ENCODE measurements around the gene HOXA3. TPM values are rescaled to one million over a fixed set of nuclear protein-coding genes. Genes with fewer than 3 reads are reported as not detected.

The HOXA3 gene
- total and polyA plus RNA-seq, 2 of the 13 experiments (the other 11 are each of a cell fraction or from before 2014, with no cell fraction given): 2.9 to 4.6 TPM

DNA sequence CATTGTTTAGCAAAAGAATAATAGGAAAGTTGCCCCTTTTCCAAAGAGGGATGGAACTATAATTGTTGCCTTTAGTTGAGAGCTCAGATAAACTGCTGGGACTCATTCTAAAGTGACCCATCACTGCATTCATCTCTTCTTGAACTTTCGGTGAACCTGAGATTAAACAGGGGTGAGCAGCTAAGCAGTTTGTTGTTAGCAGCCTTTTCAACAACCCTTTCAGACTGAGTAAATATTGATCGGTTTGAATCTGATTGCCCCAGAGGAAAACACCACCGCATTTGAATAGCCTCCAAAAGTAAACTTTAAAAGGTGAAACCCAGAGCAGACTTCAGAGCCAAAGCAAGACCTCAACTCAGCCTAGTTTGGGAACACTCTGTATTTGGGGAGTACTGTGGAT lies 61.3 kb downstream of the HOXA3 start (continued):
- TF ChIP-seq, protein P1, sequence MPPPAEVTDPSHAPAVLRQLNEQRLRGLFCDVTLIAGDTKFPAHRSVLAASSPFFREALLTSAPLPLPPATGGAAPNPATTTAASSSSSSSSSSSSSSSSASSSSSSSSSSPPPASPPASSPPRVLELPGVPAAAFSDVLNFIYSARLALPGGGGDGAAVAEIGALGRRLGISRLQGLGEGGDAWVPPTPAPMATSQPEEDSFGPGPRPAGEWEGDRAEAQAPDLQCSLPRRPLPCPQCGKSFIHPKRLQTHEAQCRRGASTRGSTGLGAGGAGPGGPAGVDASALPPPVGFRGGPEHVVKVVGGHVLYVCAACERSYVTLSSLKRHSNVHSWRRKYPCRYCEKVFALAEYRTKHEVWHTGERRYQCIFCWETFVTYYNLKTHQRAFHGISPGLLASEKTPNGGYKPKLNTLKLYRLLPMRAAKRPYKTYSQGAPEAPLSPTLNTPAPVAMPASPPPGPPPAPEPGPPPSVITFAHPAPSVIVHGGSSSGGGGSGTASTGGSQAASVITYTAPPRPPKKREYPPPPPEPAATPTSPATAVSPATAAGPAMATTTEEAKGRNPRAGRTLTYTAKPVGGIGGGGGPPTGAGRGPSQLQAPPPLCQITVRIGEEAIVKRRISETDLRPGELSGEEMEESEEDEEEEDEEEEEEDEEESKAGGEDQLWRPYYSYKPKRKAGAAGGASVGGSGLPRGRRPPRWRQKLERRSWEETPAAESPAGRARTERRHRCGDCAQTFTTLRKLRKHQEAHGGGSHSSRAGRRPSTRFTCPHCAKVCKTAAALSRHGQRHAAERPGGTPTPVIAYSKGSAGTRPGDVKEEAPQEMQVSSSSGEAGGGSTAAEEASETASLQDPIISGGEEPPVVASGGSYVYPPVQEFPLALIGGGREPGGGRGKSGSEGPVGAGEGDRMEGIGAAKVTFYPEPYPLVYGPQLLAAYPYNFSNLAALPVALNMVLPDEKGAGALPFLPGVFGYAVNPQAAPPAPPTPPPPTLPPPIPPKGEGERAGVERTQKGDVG (CRISPR knock-in tag; IDR thresholded peaks at IDR 0.05; ENCODE audit: borderline replicate concordance): no peak
- TF ChIP-seq ZNF546 (CRISPR knock-in tag; conservative IDR thresholded peaks at IDR 0.05) (no peak), ZNF441 (CRISPR knock-in tag; IDR thresholded peaks at IDR 0.05; ENCODE audit: borderline replicate concordance) (no peak), HDAC6 (IDR thresholded peaks at IDR 0.05; ENCODE audit: low read depth, low read length) (no peak), HCFC1 (IDR thresholded peaks at IDR 0.05; ENCODE audit: low read depth, low read length) (no peak), REPIN1 (CRISPR knock-in tag; IDR thresholded peaks at IDR 0.05; ENCODE audit: borderline replicate concordance, low read depth) (no peak), RBM39 (IDR thresholded peaks at IDR 0.05; ENCODE audit: low read depth, low read length, poor library complexity, severe bottlenecking) (no peak), ZFP37 (CRISPR knock-in tag; IDR thresholded peaks at IDR 0.05; ENCODE audit: borderline replicate concordance) (no peak), ELF1 (CRISPR knock-in tag; IDR thresholded peaks at IDR 0.05) (no peak), ASH2L (IDR thresholded peaks at IDR 0.05; ENCODE audit: insufficient read length, low read depth, low read length) (no peak), ZNF781 (CRISPR knock-in tag; IDR thresholded peaks at IDR 0.05; ENCODE audit: borderline replicate concordance, not compliant biosample characterization) (no peak), CC2D1A (CRISPR knock-in tag; IDR thresholded peaks at IDR 0.05) (no peak), RXRB (CRISPR knock-in tag; IDR thresholded peaks at IDR 0.05; ENCODE audit: borderline replicate concordance) (peak; percentile 70), FOXP1 (IDR thresholded peaks at IDR 0.05) (no peak), FOXP1 (CRISPR knock-in tag; IDR thresholded peaks at IDR 0.05) (peak; percentile 73), ZEB1 (IDR thresholded peaks at IDR 0.05; ENCODE audit: insufficient replicate concordance, low read depth) (no peak), ATRX (CRISPR knock-in tag; IDR thresholded peaks at IDR 0.05; ENCODE audit: borderline replicate concordance) (no peak)
- TF ChIP-seq, protein P2, sequence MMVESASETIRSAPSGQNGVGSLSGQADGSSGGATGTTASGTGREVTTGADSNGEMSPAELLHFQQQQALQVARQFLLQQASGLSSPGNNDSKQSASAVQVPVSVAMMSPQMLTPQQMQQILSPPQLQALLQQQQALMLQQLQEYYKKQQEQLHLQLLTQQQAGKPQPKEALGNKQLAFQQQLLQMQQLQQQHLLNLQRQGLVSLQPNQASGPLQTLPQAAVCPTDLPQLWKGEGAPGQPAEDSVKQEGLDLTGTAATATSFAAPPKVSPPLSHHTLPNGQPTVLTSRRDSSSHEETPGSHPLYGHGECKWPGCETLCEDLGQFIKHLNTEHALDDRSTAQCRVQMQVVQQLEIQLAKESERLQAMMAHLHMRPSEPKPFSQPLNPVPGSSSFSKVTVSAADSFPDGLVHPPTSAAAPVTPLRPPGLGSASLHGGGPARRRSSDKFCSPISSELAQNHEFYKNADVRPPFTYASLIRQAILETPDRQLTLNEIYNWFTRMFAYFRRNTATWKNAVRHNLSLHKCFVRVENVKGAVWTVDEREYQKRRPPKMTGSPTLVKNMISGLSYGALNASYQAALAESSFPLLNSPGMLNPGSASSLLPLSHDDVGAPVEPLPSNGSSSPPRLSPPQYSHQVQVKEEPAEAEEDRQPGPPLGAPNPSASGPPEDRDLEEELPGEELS (CRISPR knock-in tag; IDR thresholded peaks at IDR 0.05): peak; percentile 47; the same call in 1 of the 2 replicates
- TF ChIP-seq, protein P3, sequence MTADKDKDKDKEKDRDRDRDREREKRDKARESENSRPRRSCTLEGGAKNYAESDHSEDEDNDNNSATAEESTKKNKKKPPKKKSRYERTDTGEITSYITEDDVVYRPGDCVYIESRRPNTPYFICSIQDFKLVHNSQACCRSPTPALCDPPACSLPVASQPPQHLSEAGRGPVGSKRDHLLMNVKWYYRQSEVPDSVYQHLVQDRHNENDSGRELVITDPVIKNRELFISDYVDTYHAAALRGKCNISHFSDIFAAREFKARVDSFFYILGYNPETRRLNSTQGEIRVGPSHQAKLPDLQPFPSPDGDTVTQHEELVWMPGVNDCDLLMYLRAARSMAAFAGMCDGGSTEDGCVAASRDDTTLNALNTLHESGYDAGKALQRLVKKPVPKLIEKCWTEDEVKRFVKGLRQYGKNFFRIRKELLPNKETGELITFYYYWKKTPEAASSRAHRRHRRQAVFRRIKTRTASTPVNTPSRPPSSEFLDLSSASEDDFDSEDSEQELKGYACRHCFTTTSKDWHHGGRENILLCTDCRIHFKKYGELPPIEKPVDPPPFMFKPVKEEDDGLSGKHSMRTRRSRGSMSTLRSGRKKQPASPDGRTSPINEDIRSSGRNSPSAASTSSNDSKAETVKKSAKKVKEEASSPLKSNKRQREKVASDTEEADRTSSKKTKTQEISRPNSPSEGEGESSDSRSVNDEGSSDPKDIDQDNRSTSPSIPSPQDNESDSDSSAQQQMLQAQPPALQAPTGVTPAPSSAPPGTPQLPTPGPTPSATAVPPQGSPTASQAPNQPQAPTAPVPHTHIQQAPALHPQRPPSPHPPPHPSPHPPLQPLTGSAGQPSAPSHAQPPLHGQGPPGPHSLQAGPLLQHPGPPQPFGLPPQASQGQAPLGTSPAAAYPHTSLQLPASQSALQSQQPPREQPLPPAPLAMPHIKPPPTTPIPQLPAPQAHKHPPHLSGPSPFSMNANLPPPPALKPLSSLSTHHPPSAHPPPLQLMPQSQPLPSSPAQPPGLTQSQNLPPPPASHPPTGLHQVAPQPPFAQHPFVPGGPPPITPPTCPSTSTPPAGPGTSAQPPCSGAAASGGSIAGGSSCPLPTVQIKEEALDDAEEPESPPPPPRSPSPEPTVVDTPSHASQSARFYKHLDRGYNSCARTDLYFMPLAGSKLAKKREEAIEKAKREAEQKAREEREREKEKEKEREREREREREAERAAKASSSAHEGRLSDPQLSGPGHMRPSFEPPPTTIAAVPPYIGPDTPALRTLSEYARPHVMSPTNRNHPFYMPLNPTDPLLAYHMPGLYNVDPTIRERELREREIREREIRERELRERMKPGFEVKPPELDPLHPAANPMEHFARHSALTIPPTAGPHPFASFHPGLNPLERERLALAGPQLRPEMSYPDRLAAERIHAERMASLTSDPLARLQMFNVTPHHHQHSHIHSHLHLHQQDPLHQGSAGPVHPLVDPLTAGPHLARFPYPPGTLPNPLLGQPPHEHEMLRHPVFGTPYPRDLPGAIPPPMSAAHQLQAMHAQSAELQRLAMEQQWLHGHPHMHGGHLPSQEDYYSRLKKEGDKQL (CRISPR knock-in tag; IDR thresholded peaks at IDR 0.05; ENCODE audit: low read depth): peak; percentile 59; the same call in 1 of the 2 replicates

Measured in HepG2 (cell line).